ENCODE measurements around the gene JUND.

The JUND gene

DNA sequence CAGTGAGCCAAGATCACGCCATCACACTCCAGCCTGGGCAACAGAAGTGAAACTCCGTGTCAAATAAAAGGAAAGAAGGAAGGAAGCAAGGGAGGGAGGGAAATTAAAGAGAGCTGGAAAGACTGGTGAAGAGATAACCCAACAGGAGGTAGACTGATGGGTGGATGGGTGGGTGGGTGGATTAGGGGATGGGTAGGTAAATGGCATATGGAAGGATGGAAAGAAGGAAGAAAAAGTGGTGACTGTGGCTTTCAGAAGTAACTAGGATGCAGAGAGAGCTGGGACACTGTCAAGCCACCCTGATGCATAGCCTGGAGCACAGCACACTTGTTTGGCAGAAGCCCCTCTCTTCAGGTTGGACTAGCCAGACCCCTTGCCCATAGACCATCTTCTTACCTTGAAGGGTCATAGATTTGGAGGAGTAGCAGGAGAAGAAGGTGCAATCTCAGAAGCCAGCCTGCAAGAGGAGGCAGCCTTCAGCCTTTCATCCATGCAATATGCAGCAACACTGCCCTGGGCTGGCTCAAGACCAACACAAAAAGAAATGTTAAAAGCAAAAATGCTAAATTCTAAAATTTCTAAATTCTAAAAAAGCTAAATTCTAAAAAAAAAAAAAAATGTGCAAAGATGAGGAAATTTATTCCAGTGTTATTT is 12.2 kb downstream of the JUND start:
- no peak for TF ChIP-seq TCF12 (IDR thresholded peaks at IDR 0.05; ENCODE audit: low read depth)
- TF ChIP-seq EGR1 (IDR thresholded peaks at IDR 0.05), result no peak
- no peak for TF ChIP-seq REST (IDR thresholded peaks at IDR 0.05; ENCODE audit: low read depth)
- TF ChIP-seq MAX (IDR thresholded peaks at IDR 0.05), result no peak
- no peak for TF ChIP-seq TEAD4 (IDR thresholded peaks at IDR 0.05)
- no peak for TF ChIP-seq ZBTB7A (IDR thresholded peaks at IDR 0.05; ENCODE audit: low read depth)
- no peak for TF ChIP-seq EP300 (IDR thresholded peaks at IDR 0.05; ENCODE audit: borderline replicate concordance)
- no peak for TF ChIP-seq RAD21 (IDR thresholded peaks at IDR 0.05; ENCODE audit: low read depth)
- TF ChIP-seq, protein P1, sequence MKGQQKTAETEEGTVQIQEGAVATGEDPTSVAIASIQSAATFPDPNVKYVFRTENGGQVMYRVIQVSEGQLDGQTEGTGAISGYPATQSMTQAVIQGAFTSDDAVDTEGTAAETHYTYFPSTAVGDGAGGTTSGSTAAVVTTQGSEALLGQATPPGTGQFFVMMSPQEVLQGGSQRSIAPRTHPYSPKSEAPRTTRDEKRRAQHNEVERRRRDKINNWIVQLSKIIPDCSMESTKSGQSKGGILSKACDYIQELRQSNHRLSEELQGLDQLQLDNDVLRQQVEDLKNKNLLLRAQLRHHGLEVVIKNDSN (IDR thresholded peaks at IDR 0.05), result no peak
- TF ChIP-seq FOXM1 (IDR thresholded peaks at IDR 0.05; ENCODE audit: borderline replicate concordance, low read depth), result no peak
- TF ChIP-seq YY1 (IDR thresholded peaks at IDR 0.05; ENCODE audit: low read depth), result no peak
- no peak for TF ChIP-seq CEBPB (IDR thresholded peaks at IDR 0.05)
- TF ChIP-seq CREB1 (IDR thresholded peaks at IDR 0.05; ENCODE audit: low read depth), result no peak

DNA sequence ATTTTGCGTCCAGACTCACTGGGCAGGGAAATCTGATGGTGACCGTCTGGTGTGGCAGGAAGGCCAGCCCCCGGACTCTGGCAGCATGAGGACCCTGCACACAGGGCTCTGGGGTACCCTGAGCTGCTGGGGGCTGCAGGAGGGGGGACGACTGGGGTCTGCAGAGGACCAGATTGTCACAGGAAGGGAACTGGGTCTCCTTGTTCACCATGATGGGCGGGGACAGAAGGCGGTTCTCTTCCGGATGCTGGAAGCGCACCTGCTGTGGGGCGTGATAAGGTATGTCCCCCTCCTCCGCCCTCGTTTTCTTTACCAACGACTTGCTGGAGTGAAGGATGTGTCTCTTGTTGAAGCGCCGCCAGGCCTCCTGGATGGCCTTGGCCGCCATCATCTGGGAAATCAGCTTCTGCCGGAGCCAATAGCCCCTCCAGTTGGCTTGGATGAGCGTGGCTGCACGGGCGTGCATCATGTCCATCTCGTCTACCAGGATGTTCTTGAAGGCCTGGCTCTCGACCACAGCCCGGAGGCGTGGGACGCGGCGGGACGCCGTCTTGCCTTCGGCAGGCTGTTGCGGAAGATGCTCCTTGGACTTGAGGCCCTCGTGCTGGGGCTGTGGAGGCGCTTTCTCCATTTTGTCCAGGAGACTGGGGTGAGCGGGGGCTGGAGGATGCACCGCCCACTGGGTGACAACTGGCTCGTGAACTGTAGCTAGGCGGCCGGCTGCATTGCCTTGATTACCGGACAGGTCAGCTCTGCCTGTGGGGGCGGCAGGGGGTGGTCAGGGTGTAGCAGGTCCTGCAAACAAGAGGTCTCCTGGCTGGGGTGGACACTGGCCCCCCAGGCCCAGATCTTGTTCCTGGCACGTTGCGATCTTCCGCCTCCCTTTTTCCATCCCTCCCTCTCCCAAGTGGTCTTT is 14.4 kb downstream of the JUND start:
- TF ChIP-seq EP300 (IDR thresholded peaks at IDR 0.05; ENCODE audit: borderline replicate concordance), result no peak
- no peak for TF ChIP-seq TAF1 (IDR thresholded peaks at IDR 0.05; ENCODE audit: low read depth)
- TF ChIP-seq EGR1 (IDR thresholded peaks at IDR 0.05), result no peak
- TF ChIP-seq YY1 (IDR thresholded peaks at IDR 0.05; ENCODE audit: low read depth), result no peak
- TF ChIP-seq TCF12 (IDR thresholded peaks at IDR 0.05; ENCODE audit: low read depth), result no peak
- TF ChIP-seq, protein P1 (IDR thresholded peaks at IDR 0.05), result no peak
- TF ChIP-seq FOXM1 (IDR thresholded peaks at IDR 0.05; ENCODE audit: borderline replicate concordance, low read depth), result no peak
- TF ChIP-seq NFIC (IDR thresholded peaks at IDR 0.05), result no peak
- no peak for TF ChIP-seq REST (IDR thresholded peaks at IDR 0.05; ENCODE audit: low read depth)
- no peak for TF ChIP-seq MAX (IDR thresholded peaks at IDR 0.05)
- no peak for TF ChIP-seq TEAD4 (IDR thresholded peaks at IDR 0.05)

- TF ChIP-seq CEBPB (IDR thresholded peaks at IDR 0.05) (no peak), TEAD4 (IDR thresholded peaks at IDR 0.05) (no peak), NFIC (IDR thresholded peaks at IDR 0.05) (no peak), EGR1 (IDR thresholded peaks at IDR 0.05) (no peak), YY1 (IDR thresholded peaks at IDR 0.05; ENCODE audit: low read depth) (no peak), RAD21 (IDR thresholded peaks at IDR 0.05; ENCODE audit: low read depth) (no peak), CREB1 (IDR thresholded peaks at IDR 0.05; ENCODE audit: low read depth) (no peak)
Observed at GRCh38 chr19:18265582-18265981, 15.8 kb downstream of the JUND start.

DNA sequence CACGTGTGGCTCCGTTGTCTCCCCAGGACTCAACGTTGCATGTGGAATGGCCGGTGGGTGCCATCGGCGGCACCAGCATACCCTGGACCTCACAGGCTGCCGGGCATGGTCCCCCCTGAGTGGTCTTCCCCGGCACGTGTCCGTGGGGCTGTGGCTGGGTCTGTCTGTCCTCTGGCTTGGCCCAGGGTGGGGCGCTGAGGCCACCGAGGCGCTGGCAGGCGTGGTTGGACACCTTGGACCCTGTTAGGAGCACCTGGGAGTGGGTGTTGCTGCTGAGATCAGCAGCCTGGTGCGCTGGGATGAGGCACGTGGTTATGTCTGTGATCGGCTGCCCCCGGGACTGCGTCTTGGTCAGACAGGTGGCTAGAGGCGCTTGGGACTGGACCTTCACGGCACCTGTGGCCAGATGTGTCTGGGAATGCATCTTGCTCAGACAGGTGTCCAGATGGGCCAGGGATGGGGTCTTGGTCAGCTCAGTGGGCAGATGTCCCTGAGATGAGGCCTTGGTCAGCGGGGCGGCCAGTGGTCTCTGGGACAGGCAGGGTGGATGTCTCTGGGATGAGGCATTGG is 16.4 kb downstream of the JUND start:
- no peak for TF ChIP-seq EGR1 (IDR thresholded peaks at IDR 0.05)
- TF ChIP-seq, protein P1 (IDR thresholded peaks at IDR 0.05), result no peak
- TF ChIP-seq ZBTB7A (IDR thresholded peaks at IDR 0.05; ENCODE audit: low read depth), result no peak
- no peak for TF ChIP-seq TEAD4 (IDR thresholded peaks at IDR 0.05)
- no peak for TF ChIP-seq REST (IDR thresholded peaks at IDR 0.05; ENCODE audit: low read depth)
- TF ChIP-seq FOXM1 (IDR thresholded peaks at IDR 0.05; ENCODE audit: borderline replicate concordance, low read depth), result no peak
- TF ChIP-seq CEBPB (IDR thresholded peaks at IDR 0.05), result no peak
- TF ChIP-seq NFIC (IDR thresholded peaks at IDR 0.05), result no peak
- no peak for TF ChIP-seq MAX (IDR thresholded peaks at IDR 0.05)
- no peak for TF ChIP-seq EP300 (IDR thresholded peaks at IDR 0.05; ENCODE audit: borderline replicate concordance)
